Caco-2 (cell line): ENCODE data around the gene TMEM117. TPM values are rescaled to one million over a fixed set of nuclear protein-coding genes. Genes with fewer than 3 reads are reported as not detected.

Experiments
- BruUV-seq: library from RNA; stranded (reverse); fragments of 400-500 nt; replicated peaks from 2 replicates; lab custom pipeline; 2021; lab: Mats Ljungman, UMichigan
- CTCF ChIA-PET: fragments of 300-600 bp; sonication (Branson Sonifier 250); formaldehyde crosslinking; loops from one replicate; lab custom pipeline; 2022; ENCODE audit warnings: antibody characterized with exemption; lab: Charles Lee
- POLR2A ChIA-PET: fragments of 300-600 bp; sonication (Branson Sonifier 250); formaldehyde crosslinking; loops from one replicate; lab custom pipeline; 2022; ENCODE audit warnings: antibody characterized with exemption; lab: Charles Lee
- DNase-seq, 2 experiments: peaks; one replicate each; pipeline versions ENCODE4 v3.0.0 to v3.0.0-alpha.2; 2020 to 2022
- H3K27me3 ChIP-seq: replicated peaks from 2 replicates; pipeline ENCODE4 v1.6.0; 2011; ENCODE audit warnings: low read length; ENCODE audit not compliant: control insufficient read depth, insufficient read depth
- H3K36me3 ChIP-seq: 2 replicates; pipeline ENCODE4 v1.5.1; 2011; ENCODE audit warnings: low read length; ENCODE audit not compliant: control insufficient read depth, insufficient read depth
- H3K4me1 ChIP-seq: fragments of 250-450 bp; sonication (Bioruptor Pico); 2 replicates; pipeline ENCODE4 v1.5.1; 2020; ENCODE audit warnings: mild to moderate bottlenecking
- H3K4me3 ChIP-seq: 2 replicates; pipeline ENCODE4 v1.5.1; 2011; ENCODE audit warnings: low read depth, mild to moderate bottlenecking, control low read depth, low read length
- H3K9me3 ChIP-seq: fragments of 250-450 bp; sonication (Bioruptor Pico); 2 replicates; pipeline ENCODE4 v1.5.1; 2020; ENCODE audit warnings: mild to moderate bottlenecking, moderate library complexity
- H3K27ac Mint-ChIP-seq: one replicate; pipeline ENCODE4 v1.8.0; 2022; ENCODE audit warnings: mixed read lengths; ENCODE audit not compliant: unreplicated experiment
- H3K27me3 Mint-ChIP-seq: one replicate; pipeline ENCODE4 v1.8.0; 2022; ENCODE audit warnings: mixed read lengths; ENCODE audit not compliant: insufficient read depth, unreplicated experiment
- H3K36me3 Mint-ChIP-seq: one replicate; pipeline ENCODE4 v1.8.0; 2022; ENCODE audit warnings: mild to moderate bottlenecking, mixed read lengths; ENCODE audit not compliant: insufficient read depth, unreplicated experiment
- H3K4me1 Mint-ChIP-seq: one replicate; pipeline ENCODE4 v1.8.0; 2022; ENCODE audit warnings: low read depth, mixed read lengths; ENCODE audit not compliant: unreplicated experiment
- H3K4me3 Mint-ChIP-seq: one replicate; pipeline ENCODE4 v1.8.0; 2022; ENCODE audit warnings: mild to moderate bottlenecking, moderate library complexity, mixed read lengths; ENCODE audit not compliant: unreplicated experiment
- H3K9me3 Mint-ChIP-seq: one replicate; pipeline ENCODE4 v1.8.0; 2022; ENCODE audit warnings: mixed read lengths; ENCODE audit not compliant: unreplicated experiment
- intact Hi-C: fragments of 100-400 bp; cut with micrococcal nuclease; formaldehyde crosslinking; loops from one replicate; pipeline ENCODE4 v1.10.0; 2022; ENCODE audit not compliant: unreplicated experiment
- total RNA-seq: library from RNA; stranded (reverse); gene quantifications from 2 replicates; pipeline ENCODE4 v1.2.3, GENCODE V29; 2022
- TF ChIP-seq, protein P1 (sequence below), 2 experiments: fragments of 200-600 bp in 1 of 2; IDR thresholded peaks; 1 replicate in 1 of 2; 2 replicates in 1 of 2; pipeline versions ENCODE4 v1.5.1 to v1.8.0; 2011 to 2022; ENCODE audit warnings: antibody characterized with exemption in 1 of 2, control low read depth in 1 of 2, inconsistent platforms in 1 of 2, low read depth in 1 of 2, low read length in 1 of 2, mild to moderate bottlenecking in 1 of 2, moderate library complexity in 1 of 2; ENCODE audit not compliant: insufficient read depth in 1 of 2, severe bottlenecking in 1 of 2, unreplicated experiment in 1 of 2

Gene TMEM117
- total RNA-seq, 1 experiment from 2014 or later, result 34.1 TPM

DNA sequence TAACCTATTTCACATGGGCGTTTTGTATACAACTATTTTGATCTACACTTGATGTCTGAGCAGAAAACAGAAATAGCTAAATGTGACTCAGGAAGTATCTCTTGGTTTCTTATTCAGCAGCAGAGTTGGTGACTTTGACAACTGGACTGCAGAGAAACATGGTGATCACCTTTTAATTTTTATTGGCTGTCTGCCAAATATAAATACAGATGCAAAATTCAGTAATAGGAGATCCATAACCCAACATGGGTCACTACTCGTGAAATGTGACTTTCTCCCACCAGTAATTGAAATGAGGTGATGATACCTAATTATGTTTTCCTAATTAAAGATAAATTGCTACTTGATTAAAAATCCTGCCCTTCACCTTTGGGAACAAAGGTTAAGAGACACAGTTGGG lies 553.2 kb downstream of the TMEM117 start:
- CTCF ChIA-PET, result no interaction called here
- TF ChIP-seq, protein P1, sequence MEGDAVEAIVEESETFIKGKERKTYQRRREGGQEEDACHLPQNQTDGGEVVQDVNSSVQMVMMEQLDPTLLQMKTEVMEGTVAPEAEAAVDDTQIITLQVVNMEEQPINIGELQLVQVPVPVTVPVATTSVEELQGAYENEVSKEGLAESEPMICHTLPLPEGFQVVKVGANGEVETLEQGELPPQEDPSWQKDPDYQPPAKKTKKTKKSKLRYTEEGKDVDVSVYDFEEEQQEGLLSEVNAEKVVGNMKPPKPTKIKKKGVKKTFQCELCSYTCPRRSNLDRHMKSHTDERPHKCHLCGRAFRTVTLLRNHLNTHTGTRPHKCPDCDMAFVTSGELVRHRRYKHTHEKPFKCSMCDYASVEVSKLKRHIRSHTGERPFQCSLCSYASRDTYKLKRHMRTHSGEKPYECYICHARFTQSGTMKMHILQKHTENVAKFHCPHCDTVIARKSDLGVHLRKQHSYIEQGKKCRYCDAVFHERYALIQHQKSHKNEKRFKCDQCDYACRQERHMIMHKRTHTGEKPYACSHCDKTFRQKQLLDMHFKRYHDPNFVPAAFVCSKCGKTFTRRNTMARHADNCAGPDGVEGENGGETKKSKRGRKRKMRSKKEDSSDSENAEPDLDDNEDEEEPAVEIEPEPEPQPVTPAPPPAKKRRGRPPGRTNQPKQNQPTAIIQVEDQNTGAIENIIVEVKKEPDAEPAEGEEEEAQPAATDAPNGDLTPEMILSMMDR (IDR thresholded peaks at IDR 0.05; ENCODE audit: insufficient read depth in 1 of 2, low read depth in 1 of 2, low read length in 1 of 2, severe bottlenecking in 1 of 2, unreplicated experiment in 1 of 2), result no peak
- intact Hi-C loops, result no loop called here
- Histone ChIP-seq H3K36me3 (no peaks in the 10 kb centered on the region), H3K4me3 (no peak overlapping the region), H3K9me3 (no peaks in the 10 kb centered on the region), H3K4me1 (no peaks in the 10 kb centered on the region), H3K27me3 (no peaks in the 10 kb centered on the region)
- DNase-seq, result no peak
- Mint-ChIP-seq H3K27ac (no peak overlapping the region), H3K27me3 (no peaks in the 10 kb centered on the region), H3K4me3 (no peak overlapping the region), H3K9me3 (no peaks in the 10 kb centered on the region), H3K36me3 (no peaks in the 10 kb centered on the region), H3K4me1 (no peaks in the 10 kb centered on the region)
- POLR2A ChIA-PET, result no interaction called here
- BruUV-seq, result TSS peak; percentile 53

DNA sequence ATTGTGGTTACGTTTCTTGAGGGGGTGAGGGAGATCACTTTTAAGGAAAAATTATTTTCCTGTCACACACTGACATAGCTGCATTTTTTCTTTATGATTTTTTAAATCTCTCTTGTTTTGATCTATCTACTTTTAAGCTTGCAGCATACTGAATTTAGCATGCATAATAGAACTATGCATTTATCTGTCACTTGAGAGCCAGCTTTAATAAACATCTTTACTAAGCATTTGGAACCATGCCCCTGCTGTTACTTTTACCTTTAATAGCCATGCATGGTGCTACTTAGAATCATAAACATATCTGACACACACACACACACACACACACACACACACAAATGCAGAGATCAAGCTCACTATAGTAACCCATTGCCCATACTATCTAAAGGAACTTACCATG lies 554.0 kb downstream of the TMEM117 start:
- Histone ChIP-seq H3K4me3 (no peak overlapping the region), H3K36me3 (no peaks in the 10 kb centered on the region), H3K9me3 (no peaks in the 10 kb centered on the region), H3K4me1 (no peaks in the 10 kb centered on the region), H3K27me3 (no peaks in the 10 kb centered on the region)
- H3K27ac Mint-ChIP-seq, result no peak overlapping the region
- no TSS peak for BruUV-seq
- no peaks in the 10 kb centered on the region for H3K4me1 Mint-ChIP-seq
- ChIA-PET CTCF (no interaction called here), POLR2A (no interaction called here)
- DNase-seq, result no peak
- intact Hi-C loops, result no loop called here
- no peaks in the 10 kb centered on the region for H3K27me3 Mint-ChIP-seq
- no peak overlapping the region for H3K4me3 Mint-ChIP-seq
- H3K36me3 Mint-ChIP-seq, result no peaks in the 10 kb centered on the region
- TF ChIP-seq, protein P1 (IDR thresholded peaks at IDR 0.05; ENCODE audit: insufficient read depth in 1 of 2, low read depth in 1 of 2, low read length in 1 of 2, severe bottlenecking in 1 of 2, unreplicated experiment in 1 of 2), result no peak
- no peaks in the 10 kb centered on the region for H3K9me3 Mint-ChIP-seq

GRCh38 chr12:44397631-44398030 lies 561.8 kb downstream of the TMEM117 start:
- no peaks in the 10 kb centered on the region for H3K4me1 Mint-ChIP-seq
- ChIA-PET CTCF (no interaction called here), POLR2A (no interaction called here)
- H3K9me3 ChIP-seq, result no peaks in the 10 kb centered on the region
- H3K27me3 ChIP-seq, result no peaks in the 10 kb centered on the region
- peaks cover under 1% of the 10 kb centered on the region; the same call in 1 of the 2 replicates for H3K4me1 ChIP-seq
- H3K4me3 ChIP-seq, result no peak overlapping the region
- no peak overlapping the region for H3K27ac Mint-ChIP-seq
- DNase-seq, result no peak
- no peaks in the 10 kb centered on the region for H3K36me3 Mint-ChIP-seq
- H3K27me3 Mint-ChIP-seq, result no peaks in the 10 kb centered on the region
- intact Hi-C loops, result no loop called here
- H3K36me3 ChIP-seq, result no peaks in the 10 kb centered on the region
- BruUV-seq, result no TSS peak
- H3K9me3 Mint-ChIP-seq, result no peaks in the 10 kb centered on the region
- TF ChIP-seq, protein P1 (IDR thresholded peaks at IDR 0.05; ENCODE audit: insufficient read depth in 1 of 2, low read depth in 1 of 2, low read length in 1 of 2, severe bottlenecking in 1 of 2, unreplicated experiment in 1 of 2), result no peak
- no peak overlapping the region for H3K4me3 Mint-ChIP-seq
